DLD1 (cell line): ENCODE results near the gene CLASP1.
"Not testable (repeated sequence)": the region's sequence is repeated elsewhere in the genome, so short reads cannot be mapped to it uniquely, and the experiment has no call there.

Experiments
- in situ Hi-C: cut with HindIII; loops from 2 replicates; pipeline ENCODE4 v1.10.0; 2017; ENCODE audit warnings: low sequenced_read_pairs

The CLASP1 gene

GRCh38 chr2:121377646-121378045 lies 271.6 kb downstream of the CLASP1 start:
- in situ Hi-C loops: no loop called here

GRCh38 chr2:121376535-121377250 lies 272.6 kb downstream of the CLASP1 start:
- in situ Hi-C loops: no loop called here

- in situ Hi-C loops: no loop called here
Observed at GRCh38 chr2:121375621-121376159, 273.6 kb downstream of the CLASP1 start.

GRCh38 chr2:121374412-121375075 lies 274.7 kb downstream of the CLASP1 start:
- in situ Hi-C loops: not testable (repeated sequence)

GRCh38 chr2:121372721-121373353 lies 276.4 kb downstream of the CLASP1 start:
- in situ Hi-C loops: no loop called here

GRCh38 chr2:121372082-121372481 lies 277.2 kb downstream of the CLASP1 start:
- in situ Hi-C loops: no loop called here

GRCh38 chr2:121368836-121369235 lies 280.4 kb downstream of the CLASP1 start:
- in situ Hi-C loops: no loop called here

- in situ Hi-C loops: no loop called here
Observed at GRCh38 chr2:121368155-121368554, 281.1 kb downstream of the CLASP1 start.

GRCh38 chr2:121367246-121367900 lies 281.9 kb downstream of the CLASP1 start:
- in situ Hi-C loops: no loop called here

- in situ Hi-C loops: no loop called here
Observed at GRCh38 chr2:121366040-121366439, 283.2 kb downstream of the CLASP1 start.

- in situ Hi-C loops: no loop called here
Observed at GRCh38 chr2:121365061-121365460, 284.2 kb downstream of the CLASP1 start.

GRCh38 chr2:121363632-121364420 lies 285.4 kb downstream of the CLASP1 start:
- in situ Hi-C loops: no loop called here

- in situ Hi-C loops: no loop called here
Observed at GRCh38 chr2:121362774-121363173, 286.5 kb downstream of the CLASP1 start.

GRCh38 chr2:121362226-121362625 lies 287.0 kb downstream of the CLASP1 start:
- in situ Hi-C loops: no loop called here

- in situ Hi-C loops: no loop called here
Observed at GRCh38 chr2:121360566-121361300, 288.5 kb downstream of the CLASP1 start.

- in situ Hi-C loops: no loop called here
Observed at GRCh38 chr2:121359716-121360565, 289.3 kb downstream of the CLASP1 start.

GRCh38 chr2:121359170-121359569 lies 290.1 kb downstream of the CLASP1 start:
- in situ Hi-C loops: no loop called here

- in situ Hi-C loops: no loop called here
Observed at GRCh38 chr2:121358291-121358690, 291.0 kb downstream of the CLASP1 start.
